H1 (cell line): ENCODE results near the gene LRRTM2.

ENCODE experiments used
- CEBPB ChIP-seq: IDR thresholded peaks from 2 replicates; pipeline ENCODE4 v1.6.1; 2012; ENCODE audit warnings: low read depth, low read length
- CHD1 ChIP-seq: IDR thresholded peaks from 2 replicates; pipeline ENCODE4 v1.6.1; 2012; ENCODE audit warnings: low read depth, low read length, improper control_type of control experiment
- CREB1 ChIP-seq: IDR thresholded peaks from 2 replicates; pipeline ENCODE4 v1.6.1; 2012; ENCODE audit warnings: inconsistent platforms
- FOSL1 ChIP-seq: IDR thresholded peaks from 2 replicates; pipeline ENCODE4 v1.6.1; 2011; ENCODE audit warnings: mild to moderate bottlenecking, low read depth, low read length, moderate library complexity; ENCODE audit not compliant: insufficient read depth
- GABPA ChIP-seq: IDR thresholded peaks from 2 replicates; pipeline ENCODE4 v1.6.1; 2011; ENCODE audit warnings: mild to moderate bottlenecking, low read length, moderate library complexity, borderline replicate concordance; ENCODE audit not compliant: insufficient read depth
- GTF2F1 ChIP-seq: IDR thresholded peaks from 2 replicates; pipeline ENCODE4 v1.6.1; 2012; ENCODE audit warnings: low read depth, low read length, improper control_type of control experiment, borderline replicate concordance
- KDM4A ChIP-seq: IDR thresholded peaks from one replicate; pipeline ENCODE4 v1.7.1; 2012; ENCODE audit warnings: low read depth, mild to moderate bottlenecking, moderate library complexity, low read length, inconsistent platforms; ENCODE audit not compliant: severe bottlenecking
- PHF8 ChIP-seq: fragments of 200-600 bp; sonication (generic); conservative IDR thresholded peaks from 2 replicates; pipeline ENCODE4 v1.7.1; 2012; ENCODE audit warnings: low read depth, mild to moderate bottlenecking, inconsistent platforms, low read length, moderate library complexity
- POLR2AphosphoS5 ChIP-seq: IDR thresholded peaks from 2 replicates; pipeline ENCODE4 v1.6.1; 2011; ENCODE audit warnings: low read depth, low read length
- RAD21 ChIP-seq, 2 experiments: IDR thresholded peaks in 1 of 2; conservative IDR thresholded peaks in 1 of 2; 2 replicates each; pipeline ENCODE4 v1.6.1; 2011; ENCODE audit warnings: low read depth in 2 of 2, low read length in 2 of 2, improper control_type of control experiment in 1 of 2, inconsistent platforms in 1 of 2, mild to moderate bottlenecking in 1 of 2, moderate library complexity in 1 of 2
- SIN3A ChIP-seq, 2 experiments: IDR thresholded peaks in 1 of 2; conservative IDR thresholded peaks in 1 of 2; 2 replicates each; pipeline ENCODE4 v1.6.1; 2011 to 2012; ENCODE audit warnings: low read length in 2 of 2, improper control_type of control experiment in 1 of 2, low read depth in 1 of 2, mild to moderate bottlenecking in 1 of 2
- YY1 ChIP-seq: IDR thresholded peaks from 2 replicates; pipeline ENCODE4 v1.6.1; 2011; ENCODE audit warnings: low read depth, mild to moderate bottlenecking, low read length
- TF ChIP-seq, protein P1 (sequence below), 3 experiments: IDR thresholded peaks; 1 replicate in 2 of 3; 2 replicates in 1 of 3; pipeline versions ENCODE4 v1.5.1 to v1.6.1; 2011; ENCODE audit warnings: low read length in 3 of 3, mild to moderate bottlenecking in 3 of 3, inconsistent platforms in 2 of 3, low read depth in 1 of 3, moderate library complexity in 1 of 3; ENCODE audit not compliant: insufficient read depth in 1 of 3; ENCODE audit errors: control extremely low read depth in 1 of 3
- TF ChIP-seq, protein P2 (sequence below): IDR thresholded peaks from 2 replicates; pipeline ENCODE4 v1.6.1; 2012; ENCODE audit warnings: low read length, inconsistent platforms

DNA sequence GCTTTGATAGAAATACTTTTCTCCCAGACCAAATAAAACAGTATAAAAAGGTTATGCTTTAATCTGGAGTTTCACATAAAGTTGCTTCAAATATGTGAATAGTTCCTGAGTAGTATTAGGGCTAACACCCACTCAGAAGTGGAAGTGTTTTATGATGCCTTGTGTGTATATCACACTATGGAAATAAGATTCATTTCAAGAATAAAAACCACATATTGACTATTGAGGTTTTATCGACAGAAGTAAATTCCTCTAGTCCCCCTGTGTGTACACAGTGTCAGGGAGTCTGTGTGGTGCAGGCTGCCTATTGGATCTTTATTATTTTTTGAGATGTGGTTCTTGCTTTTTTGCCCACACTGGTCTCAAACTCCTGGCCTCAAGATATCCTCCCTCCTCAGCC, 20.8 kb upstream of the LRRTM2 start:
- TF ChIP-seq SIN3A (conservative IDR thresholded peaks at IDR 0.05 in 1 of 2, IDR thresholded peaks at IDR 0.05 in 1 of 2; ENCODE audit: low read depth in 1 of 2, low read length in 2 of 2) (no peak), CEBPB (no peak), KDM4A (no peak), POLR2AphosphoS5 (no peak), CHD1 (no peak), GABPA (no peak), RAD21 (IDR thresholded peaks at IDR 0.05 in 1 of 2, conservative IDR thresholded peaks at IDR 0.05 in 1 of 2; ENCODE audit: low read depth in 2 of 2, low read length in 2 of 2) (no peak), CREB1 (no peak), FOSL1 (no peak), PHF8 (no peak), YY1 (no peak), GTF2F1 (no peak)
- TF ChIP-seq, protein P1, sequence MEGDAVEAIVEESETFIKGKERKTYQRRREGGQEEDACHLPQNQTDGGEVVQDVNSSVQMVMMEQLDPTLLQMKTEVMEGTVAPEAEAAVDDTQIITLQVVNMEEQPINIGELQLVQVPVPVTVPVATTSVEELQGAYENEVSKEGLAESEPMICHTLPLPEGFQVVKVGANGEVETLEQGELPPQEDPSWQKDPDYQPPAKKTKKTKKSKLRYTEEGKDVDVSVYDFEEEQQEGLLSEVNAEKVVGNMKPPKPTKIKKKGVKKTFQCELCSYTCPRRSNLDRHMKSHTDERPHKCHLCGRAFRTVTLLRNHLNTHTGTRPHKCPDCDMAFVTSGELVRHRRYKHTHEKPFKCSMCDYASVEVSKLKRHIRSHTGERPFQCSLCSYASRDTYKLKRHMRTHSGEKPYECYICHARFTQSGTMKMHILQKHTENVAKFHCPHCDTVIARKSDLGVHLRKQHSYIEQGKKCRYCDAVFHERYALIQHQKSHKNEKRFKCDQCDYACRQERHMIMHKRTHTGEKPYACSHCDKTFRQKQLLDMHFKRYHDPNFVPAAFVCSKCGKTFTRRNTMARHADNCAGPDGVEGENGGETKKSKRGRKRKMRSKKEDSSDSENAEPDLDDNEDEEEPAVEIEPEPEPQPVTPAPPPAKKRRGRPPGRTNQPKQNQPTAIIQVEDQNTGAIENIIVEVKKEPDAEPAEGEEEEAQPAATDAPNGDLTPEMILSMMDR (IDR thresholded peaks at IDR 0.05; ENCODE audit: control extremely low read depth in 1 of 3, insufficient read depth in 1 of 3, low read depth in 1 of 3, low read length in 3 of 3), result no peak
- TF ChIP-seq, protein P2, sequence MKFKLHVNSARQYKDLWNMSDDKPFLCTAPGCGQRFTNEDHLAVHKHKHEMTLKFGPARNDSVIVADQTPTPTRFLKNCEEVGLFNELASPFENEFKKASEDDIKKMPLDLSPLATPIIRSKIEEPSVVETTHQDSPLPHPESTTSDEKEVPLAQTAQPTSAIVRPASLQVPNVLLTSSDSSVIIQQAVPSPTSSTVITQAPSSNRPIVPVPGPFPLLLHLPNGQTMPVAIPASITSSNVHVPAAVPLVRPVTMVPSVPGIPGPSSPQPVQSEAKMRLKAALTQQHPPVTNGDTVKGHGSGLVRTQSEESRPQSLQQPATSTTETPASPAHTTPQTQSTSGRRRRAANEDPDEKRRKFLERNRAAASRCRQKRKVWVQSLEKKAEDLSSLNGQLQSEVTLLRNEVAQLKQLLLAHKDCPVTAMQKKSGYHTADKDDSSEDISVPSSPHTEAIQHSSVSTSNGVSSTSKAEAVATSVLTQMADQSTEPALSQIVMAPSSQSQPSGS, result no peak
